Measurements from ENCODE around the gene ZNF462.

Gene ZNF462

DNA sequence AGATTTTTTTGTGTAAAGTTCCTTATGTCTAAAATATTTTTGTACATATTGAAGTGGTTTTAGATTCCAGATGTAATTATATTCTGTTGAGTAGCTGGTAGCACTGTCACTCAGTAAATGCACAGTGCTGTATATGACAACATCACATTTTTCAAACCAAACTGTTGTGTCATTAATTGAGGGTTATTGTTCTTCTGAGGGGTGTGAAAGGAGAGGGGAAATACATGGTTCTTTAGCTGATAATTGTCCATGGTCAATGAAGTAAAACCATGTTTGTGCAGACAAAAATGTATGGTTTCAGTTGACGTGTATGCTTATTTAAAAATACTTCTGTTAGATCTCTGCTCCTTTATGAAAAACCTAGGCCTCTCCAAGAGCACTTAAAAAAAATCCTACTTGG lies 3.3 kb downstream of the ZNF462 start:
- no peak for DNase-seq

DNA sequence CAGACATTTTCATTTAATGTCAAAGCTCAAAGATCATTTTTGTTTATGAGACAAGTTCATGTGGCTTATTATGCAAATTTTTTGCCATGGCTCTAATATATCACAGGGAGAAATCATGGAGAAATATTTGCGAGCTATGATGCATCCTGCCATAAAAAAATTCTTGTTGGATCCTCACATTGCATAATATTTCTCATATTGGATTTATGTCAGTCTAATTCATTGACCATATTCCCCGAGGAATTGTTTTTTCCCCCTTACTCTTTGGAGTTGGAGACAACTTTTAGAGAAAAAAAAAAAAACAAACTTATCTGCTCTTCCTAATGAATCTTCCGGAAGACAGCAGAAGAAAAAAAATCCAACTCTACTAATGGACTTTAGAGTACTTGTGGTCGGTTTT lies 4.3 kb downstream of the ZNF462 start:
- DNase-seq, result no peak

DNA sequence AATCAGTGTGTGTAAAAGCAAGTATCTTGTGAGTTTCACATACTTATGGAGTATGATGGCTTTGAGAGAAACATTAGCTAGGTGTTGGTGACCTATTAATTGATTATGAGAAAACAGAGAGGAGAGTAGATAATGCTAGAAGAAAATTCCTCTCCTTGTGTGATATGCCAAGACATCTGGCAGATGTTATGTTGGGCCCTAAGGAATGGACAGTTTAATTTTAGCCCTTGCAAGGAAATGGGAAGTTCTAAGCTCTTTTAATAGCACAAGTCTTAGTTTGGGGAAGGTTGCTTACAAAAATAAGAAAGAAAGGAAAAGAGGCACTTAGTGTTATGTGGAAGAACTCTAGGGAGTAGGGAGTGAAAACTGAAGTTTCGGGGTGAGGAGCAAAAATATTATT lies 5.1 kb downstream of the ZNF462 start:
- DNase-seq, result no peak

DNA sequence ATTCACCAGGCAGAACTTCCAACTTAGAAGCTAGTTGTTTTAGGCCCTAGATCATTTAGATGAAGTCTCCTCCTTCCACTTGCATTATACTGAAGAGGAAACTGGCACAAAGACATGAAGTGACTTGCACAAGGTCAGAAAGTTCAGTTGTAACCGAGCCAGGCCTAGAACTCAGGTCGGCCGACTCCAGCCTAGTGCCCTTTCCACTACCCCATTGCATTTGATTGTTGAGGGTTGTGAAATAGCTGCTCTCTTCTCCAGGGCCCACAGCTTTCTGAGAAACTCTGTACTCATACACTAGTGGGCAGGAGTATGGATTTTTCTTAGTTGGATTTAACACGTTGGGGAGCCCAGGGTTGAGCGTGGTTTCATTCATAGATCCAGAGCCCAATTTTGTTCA lies 5.6 kb downstream of the ZNF462 start:
- DNase-seq, result no peak

DNA sequence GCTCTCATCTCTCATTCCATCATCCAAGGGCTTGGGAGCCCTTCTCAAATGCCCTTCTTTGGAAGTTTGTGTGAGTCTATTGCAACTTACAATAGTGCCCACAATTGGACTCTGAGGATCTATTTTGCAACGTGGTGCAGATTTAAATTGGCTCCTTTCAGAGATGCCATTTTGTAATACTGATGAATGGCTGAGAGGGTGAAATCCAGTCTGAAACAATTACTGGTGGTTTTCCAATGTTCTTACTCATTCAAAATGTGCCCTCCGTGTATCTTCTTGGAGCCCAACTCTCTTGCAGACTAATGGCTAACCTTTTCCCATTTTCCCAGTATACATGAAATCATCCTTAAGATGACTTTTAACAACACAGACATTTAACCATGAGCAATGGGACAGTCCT lies 6.1 kb downstream of the ZNF462 start:
- no peak for DNase-seq

DNA sequence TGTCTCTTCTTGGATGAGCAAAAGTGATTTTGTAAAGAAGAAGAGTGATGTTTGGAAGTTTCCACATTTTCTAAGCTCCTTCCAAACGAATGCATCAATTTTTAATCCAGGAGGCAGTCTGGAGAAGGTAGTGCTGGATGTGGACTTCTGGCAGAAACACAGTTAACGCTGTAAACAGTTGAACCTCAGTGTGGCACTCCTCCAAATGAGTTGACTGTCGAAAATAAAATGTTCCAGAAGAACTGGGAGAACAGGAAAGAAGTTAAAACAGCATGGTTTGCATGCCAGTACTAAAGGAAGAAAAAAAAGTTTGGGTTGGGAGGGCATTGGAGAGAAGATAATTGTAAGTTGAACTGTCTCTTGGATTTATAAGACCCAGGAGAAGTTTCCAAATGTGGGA lies 6.5 kb downstream of the ZNF462 start:
- DNase-seq, result no peak

DNA sequence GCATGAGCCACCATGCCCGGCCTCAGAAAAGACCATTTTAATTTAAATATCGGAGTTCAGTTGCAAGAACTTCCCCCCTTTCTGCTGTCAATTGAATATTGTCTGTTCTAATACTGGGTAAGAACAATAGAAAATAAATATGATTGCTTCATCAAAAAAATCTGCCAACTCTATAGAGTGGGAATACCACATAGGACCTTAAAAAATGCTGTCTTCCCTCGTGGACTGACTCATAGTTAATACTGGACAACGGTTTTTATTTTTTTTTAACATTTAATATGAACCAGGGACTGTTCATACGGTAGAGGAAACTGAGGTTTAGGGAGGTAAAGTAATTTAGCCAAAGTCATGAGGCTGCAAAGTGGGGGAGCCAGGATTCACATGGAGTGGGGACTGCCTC lies 9.7 kb downstream of the ZNF462 start:
- no peak for DNase-seq

DNA sequence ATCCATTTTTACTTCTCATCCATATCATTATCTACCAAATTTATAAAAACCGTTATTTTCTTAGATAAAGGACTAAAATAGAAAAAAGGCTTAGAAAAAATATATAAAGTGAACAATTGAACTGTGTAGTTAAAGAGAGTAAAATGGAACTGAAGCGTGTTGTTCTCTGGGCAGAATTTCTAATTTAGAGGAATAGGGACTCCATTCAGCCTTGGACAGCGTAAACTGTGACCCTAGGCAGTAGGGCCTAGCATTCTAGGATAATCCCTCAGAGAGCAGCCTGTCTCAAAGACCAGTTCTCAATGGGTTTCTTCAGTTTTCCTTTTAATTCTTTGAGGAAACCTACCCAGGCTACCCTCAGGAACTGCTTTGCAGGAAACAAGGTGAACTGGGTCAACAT lies 11.1 kb downstream of the ZNF462 start:
- DNase-seq, result no peak

DNA sequence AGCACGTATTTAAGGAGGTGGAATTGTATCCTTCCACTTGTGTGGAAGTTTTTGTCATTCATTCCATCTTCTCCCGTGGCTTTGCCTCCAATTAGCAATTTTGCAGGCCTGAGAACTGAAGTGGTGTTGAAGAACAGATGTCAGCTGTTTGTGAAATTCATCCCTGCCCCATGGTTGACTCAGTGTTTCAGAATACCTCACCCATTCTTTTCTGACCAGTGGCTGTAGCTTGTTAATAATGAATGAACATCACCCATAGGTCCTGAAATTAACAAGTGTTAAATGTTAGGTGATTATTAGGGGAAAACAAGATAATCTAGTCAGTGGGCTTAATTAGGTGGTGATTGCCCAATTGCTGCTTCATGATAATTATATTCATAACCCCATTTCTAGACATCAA lies 11.7 kb downstream of the ZNF462 start:
- DNase-seq, result no peak

DNA sequence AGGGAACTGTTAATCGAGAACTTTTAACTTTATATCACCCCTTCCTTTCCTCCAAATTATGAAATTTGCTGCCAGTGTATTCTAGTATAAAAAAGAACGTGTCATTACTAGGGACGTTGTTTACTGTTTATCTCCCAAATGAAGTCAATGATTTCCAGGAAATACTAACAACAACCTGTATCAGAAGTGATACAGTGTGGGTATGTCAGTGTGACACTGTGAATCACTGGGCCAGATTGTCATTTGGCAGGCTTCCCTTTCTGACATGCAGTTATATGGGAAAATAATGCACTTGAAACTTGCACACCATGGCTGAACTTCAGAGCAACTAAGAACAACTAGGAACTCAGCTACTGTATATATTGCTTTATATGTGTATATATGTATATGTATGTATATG lies 12.6 kb downstream of the ZNF462 start:
- DNase-seq, result no peak

DNA sequence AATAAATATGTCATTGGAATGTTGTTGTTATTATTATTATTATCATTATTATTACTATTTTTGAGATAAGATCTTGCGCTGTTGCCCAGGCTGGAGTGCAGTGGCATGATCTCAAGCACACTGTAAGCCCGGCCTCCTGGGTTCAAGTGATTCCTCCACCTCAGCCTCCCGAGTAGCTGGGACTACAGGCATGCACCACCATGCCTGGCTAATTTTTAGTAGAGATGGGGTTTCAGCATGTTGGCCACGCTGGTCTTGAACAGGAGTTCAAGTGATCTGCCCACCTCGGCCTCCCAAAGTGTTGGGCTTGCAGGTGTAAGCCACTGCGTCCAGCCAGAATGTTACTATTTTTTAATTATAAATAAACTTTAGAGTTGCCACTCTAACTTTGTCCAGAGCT lies 14.4 kb downstream of the ZNF462 start:
- no peak for DNase-seq

DNA sequence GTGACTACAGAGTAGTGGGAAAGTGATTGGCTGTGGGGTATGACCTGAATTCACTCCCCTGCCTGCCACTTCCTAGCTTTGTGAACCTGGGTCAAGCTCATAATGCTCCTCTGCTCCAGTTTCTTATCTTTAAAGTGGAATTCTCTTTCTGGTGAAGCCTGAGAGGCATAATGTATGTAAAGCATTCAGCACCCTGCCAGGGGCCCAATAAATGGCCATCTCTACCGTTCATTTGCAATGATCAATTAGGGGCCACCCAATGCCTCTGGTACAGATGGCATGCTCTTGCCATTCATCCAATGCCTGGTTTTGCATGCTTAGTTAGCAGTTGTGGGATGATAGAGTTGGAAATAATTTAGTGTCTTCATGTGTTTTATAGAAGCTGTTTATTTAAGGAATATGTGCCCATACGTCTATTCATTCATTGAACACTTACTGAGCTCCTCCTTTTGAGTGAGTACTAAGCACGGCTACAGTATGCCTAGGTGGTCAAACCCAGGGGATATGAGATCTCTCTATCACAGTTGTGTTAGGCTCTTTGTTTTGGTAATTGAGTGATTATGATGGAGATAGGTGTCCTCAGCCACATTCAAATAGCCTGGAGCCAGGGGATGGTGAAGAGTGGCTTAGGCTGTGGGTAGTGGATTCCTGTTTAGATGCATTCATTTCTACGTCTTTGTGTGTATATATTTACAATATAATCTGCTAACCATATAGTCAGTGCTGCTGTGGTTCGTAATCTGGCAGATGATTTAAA lies 15.3 kb downstream of the ZNF462 start:
- DNase-seq, result no peak

DNA sequence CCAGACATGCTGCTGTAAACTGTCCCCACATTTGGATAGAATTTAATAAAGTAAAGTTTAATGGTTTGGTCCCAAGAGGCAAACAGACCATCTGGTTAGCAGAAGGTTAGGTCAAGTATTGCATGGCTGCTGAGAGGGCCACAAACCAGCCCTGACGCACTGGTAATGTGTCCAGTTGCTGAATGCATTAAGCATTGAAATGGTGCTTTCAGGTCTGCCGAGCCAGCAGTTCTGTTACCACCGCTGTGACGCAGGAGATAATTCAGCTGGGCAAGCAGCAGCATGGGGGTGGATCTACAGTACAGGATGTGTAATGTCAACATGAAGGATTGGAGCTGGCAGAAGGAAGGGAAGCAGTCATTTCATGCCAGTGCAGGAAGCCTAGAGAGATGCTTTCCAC lies 16.0 kb downstream of the ZNF462 start:
- peak; percentile 80 for DNase-seq

DNA sequence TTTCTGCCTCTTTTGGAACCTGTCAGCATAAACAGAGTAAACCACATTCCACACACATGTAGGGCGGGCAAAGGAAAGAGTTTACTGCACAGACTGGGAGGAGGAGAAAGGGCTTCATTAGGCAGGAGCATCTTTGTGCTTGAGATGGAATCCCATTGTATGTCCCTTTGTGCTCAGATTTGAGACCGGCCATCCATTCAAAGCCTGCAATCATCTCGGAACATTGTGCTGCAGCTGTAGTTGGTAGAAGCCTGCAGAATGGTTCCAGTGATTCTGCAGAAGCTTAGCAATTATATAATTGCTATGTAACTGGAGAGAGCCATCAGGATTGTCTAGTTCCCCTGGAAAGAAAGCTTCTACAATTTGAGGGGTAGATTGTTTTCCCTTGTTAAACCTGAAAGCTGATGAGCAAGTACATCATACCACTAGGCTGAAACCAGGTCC lies 16.5 kb downstream of the ZNF462 start:
- no peak for DNase-seq

DNA sequence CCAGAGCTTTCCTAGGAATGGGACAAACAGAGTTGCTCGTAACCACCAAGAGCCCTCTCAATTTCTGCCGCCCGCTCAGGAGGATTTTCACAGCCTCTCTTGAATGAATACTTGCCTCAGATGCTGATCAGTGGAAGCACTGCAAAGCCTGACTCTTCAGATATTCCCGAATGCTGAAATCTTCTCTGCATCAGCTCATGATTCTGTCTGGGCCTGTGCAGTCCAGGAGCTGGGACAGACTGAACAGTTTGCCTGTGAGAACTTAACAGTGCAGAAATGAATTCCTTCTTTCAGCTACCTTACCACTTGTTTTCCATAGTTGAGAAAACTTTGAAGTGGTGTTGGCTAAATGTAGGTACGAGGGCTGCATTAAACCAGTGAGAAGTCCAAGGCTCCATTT lies 17.1 kb downstream of the ZNF462 start:
- no peak for DNase-seq

DNA sequence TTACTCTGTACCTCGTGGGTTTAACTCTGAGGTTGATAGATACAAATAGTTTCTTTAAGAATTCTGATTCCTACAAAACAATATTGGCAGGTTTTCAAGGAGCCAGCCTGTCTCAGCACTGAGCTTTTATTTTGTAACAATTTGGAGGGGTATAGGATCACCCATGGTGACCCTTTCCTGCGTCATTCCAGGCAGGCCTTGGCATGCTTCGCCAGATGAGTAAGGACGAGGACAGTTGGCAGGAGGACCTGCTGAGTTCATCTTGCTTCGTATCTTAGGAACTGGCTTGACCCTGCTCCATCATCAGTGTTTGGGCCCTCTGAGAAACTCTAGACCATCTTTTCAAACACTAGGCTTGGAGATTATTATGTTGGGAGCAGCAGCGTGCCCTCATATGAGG lies 17.9 kb downstream of the ZNF462 start:
- no peak for DNase-seq

DNA sequence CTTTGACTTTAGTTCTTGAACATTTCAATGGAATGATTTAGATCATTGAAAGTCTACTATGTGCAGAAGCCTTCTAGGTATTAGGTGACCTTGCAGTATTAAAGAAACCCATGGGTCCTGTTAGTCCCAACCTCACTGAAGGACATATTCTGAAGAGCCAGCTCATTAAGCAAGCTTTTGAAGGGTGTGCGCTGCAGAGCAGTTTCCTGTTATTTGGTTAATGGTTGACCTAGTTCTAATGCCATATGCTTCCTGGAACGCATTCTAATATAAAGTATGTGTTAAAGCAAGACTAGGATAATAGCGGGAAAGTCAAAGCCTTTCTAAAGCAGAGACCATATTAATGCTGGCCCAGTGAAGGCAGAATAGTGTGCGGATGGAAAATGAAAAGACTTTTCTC lies 20.1 kb downstream of the ZNF462 start:
- DNase-seq, result peak; percentile 40

DNA sequence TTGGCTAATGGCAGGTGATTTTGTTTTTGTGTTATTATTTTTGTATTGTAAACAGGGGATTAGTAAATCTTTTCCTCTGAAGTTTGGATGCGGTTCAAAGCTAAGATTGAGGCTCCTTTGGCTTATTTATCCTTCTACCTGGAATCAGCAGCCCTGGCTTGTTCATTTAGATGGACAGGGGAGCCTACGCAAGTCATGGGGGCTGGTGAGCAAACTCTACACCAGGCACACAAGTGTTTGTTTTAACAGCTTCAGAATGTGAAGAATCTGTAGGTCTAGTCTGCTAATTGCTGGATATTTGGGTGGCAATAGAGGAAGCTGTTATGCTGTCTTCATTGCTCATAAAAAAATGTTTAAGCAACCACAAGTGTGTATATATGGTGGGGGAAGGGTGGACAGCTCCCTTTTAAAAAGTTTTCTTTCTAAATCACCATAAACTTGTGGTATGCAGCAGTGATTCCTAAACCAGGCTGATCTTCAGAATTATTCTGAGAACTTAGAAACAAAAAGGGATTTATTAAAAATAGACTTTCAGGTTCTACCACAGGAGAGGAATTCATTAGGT lies 20.7 kb downstream of the ZNF462 start:
- no peak for DNase-seq

DNA sequence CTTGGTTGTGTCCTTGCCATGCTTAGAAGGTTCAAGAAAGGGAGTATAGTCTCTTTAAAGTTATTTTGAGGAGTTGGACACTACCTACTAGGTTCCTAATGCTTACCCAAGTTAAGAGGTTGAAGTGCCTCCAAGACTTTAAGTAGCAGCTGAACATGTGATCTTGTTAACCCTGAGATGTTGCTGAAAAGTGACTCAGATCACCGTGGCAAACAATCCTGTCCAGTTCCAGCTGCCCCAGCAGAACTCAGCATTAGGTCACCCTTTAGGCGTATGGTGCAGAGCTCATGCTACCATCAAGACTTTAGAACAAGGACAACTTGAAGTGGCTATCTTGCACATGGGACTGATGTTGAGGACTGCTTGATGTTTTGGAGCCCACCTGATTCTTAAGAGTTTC lies 22.5 kb downstream of the ZNF462 start:
- DNase-seq, result no peak

DNA sequence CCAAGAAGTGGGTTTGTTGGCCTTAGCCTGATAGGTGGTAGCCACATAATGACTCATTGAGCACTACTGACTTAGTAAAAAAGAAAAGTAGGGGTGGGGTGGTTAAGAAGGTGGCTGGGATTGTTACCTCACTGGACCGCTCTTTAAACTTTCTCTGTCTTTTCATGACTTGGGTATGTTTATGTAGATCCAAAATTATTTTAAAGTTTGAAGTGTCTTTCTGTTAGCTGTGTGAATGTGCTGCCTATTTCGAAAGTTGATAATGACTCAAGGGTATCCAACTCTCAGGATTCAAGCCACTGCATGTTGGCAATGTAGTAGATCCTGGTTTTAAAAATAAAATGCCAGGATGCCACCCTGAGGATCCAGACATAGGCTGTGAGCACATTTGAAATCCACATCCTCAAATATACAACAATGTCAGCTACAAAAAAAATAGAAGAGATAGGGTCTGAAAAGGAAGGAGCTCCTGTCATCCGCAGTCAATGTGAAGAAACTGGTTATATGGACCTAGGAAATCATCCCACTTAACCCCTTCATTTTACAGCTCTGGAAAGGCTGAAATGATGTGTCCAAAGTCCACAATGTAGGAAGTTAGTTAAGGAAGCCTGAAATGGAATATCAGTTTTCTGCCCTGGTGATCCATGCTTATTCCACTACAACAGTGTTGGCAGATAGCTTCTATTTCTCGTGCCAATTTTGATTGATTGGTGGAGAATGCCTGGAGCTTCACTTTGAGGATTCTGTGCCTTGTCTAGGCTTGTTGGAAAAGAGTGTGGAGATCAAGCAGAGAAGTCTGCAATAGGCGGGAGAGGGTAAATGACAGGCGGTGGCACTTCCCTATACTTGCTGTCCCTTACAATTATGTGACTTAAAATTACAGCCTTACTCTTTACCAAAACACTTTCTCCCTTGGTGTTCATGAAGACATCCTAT lies 23.4 kb downstream of the ZNF462 start:
- DNase-seq, result no peak

DNA sequence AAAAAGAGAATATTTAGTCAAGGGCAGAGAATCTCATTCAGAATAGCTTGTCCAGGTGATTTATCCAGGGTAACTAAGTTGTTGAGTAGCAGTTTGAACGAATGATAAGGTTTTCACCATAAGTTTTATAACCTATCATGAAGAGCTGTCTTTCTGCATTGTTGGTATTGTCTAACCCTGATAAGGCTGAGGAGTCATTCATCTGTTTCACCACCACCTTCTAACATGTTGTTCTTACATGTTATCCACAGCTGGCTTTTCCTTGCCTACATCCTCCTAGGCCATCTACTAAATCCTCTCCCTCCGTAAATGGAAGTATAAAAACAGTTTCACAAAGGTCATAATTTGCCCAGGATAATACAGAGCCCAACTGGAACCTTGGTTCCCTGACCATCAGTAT lies 24.1 kb downstream of the ZNF462 start:
- no peak for DNase-seq

DNA sequence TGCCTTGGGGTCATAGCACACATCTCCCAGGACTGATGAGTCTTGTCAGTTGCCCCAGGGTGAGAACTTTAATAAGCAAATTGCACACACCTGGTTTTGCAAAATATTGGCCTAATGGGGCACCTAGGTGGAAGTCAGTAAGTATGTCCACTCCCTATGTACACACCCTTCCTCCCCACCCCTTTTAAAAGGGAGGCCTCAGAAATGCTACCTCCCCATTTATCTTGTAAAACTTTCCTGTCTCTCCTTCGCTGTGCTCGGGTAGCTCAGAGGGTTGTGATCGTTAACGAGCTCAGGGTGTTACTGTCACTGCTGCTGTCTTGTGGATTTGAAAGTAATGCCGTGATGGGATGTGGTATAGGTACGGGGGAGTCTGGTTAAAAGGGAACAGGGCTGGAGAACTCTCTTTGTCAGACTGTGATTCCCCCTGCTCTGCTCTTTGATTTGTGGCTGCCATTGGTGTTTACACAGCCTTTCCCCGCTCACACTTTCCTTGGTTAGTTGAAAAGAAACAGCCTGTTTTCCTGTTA lies 26.2 kb downstream of the ZNF462 start:
- DNase-seq, result no peak

DNA sequence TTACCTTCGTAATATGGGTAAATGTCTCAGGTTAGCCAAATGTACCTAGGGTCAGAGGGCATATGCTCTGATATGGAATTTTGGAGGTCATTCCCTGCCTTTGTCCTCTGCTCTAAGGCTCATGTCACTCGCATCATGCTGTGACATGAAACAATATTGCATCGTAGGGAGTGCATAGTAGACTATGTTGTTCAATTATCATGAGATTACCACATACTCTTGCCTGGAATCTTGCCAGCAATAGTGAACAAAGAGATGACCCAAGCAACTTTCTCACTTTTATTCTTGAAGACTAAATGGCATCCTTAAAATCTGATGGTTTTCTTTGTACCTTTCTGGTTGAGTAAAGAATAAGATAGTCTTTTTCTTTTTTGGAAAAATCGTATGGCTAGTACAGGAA lies 27.6 kb downstream of the ZNF462 start:
- no peak for DNase-seq

DNA sequence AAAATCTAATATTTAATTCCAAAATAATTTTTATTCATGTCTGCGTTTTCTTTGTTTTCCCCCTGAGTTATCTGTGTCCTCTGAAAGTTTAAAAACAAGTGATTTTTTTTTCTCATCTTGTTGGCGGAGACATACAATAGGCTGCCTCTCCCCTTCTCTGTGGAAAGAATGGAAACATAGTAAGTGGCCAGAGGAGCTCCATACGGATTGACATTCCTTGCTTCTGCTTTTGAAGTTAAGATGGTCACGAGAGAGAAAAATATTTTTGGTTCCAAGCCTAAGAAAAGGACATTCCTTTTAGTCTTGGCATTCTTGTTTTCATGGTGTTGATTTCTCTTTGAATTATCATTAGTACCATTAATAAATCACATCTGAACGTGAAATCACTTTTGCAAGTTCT lies 28.3 kb downstream of the ZNF462 start:
- DNase-seq, result no peak
